Stimulated activated CD8-positive, alpha-beta memory T cell treated with anti-CD3 and anti-CD28 coated beads, Interleukin-15, amount 100 ng/mL, for 1 hour (primary cell): ENCODE measurements around the gene KCNIP2.

Experiments
- DNase-seq: peaks from one replicate; pipeline ENCODE4 v3.0.0-alpha.2; 2020; ENCODE audit warnings: low read depth

The KCNIP2 gene

GRCh38 chr10:101843032-101844021 lies at the start of gene KCNIP2:
TSS of gene KCNIP2 (minus strand) at chr10:101843800. CDS start at chr10:101843568, 232 bp downstream.
- no peak for DNase-seq

GRCh38 chr10:101892782-101893391 lies 49.3 kb upstream of the KCNIP2 start:
- no peak for DNase-seq

DNA sequence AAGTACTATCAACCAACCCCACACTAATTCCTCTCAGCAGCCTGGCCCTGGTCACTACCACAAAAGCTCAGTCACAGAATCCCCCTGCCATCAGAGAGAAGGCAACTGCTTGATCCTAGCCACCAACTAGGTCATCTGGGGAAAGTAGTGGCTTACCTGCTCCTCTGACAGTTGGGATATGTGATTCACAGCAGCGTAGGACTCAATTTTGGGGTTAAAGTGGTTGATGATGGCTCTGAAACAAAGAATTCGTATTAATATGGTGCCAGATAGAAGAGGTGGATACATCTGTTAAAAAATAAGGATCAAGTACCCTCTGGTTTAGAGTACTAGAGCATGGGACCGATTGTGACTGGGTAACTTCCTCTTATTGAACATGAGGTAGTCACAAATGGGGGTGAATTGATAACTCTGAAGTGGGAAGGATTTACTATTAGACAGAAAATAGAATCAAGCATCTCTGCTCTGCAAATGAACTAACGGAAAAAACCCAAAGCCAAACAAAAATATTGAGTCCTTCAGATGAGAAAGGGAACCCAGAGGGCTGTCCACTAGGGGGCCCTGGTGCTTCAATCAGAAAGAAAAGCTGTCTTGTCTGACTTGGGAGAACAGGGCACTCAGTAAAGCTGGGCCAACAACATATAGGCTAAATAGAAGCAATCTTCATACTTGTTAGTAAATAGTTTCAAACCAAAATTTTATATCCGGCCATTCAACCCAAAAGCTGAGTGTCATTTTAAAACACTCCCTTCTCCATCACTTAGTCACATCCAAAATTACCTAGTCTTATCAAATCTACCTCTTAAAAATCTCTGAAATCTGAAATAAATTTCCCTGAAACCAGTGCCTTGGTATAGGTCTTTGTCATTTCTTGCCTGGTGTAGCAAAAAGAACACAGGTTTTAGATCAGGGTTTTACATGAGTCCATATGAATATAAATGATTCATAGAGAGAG lies 45.9 kb upstream of the KCNIP2 start:
- peak; percentile 50 for DNase-seq

GRCh38 chr10:101888251-101888949 lies 44.8 kb upstream of the KCNIP2 start:
- no peak for DNase-seq

GRCh38 chr10:101887775-101888174 lies 44.2 kb upstream of the KCNIP2 start:
- no peak for DNase-seq

GRCh38 chr10:101886521-101887312 lies 43.1 kb upstream of the KCNIP2 start:
- no peak for DNase-seq

- DNase-seq: no peak
These were observed 37.6 kb upstream of the KCNIP2 start for GRCh38 chr10:101881036-101881774.

DNA sequence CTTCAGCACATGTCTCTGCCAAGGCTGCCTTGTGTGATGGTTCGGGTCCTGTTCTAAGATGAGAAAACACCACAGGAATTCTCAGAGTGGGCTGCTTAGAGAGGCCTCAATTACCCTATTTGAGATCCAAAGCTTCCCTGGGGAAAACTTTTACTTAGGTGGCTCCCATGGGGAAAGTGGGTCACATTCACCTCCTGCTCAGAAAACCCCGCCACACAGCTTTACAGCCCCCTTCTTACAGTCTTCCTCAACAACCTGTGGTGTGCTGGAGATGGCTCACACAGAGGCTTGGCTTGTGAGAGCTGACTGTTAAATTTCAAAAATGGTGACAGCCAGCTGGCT lies 36.6 kb upstream of the KCNIP2 start:
- DNase-seq: no peak

DNA sequence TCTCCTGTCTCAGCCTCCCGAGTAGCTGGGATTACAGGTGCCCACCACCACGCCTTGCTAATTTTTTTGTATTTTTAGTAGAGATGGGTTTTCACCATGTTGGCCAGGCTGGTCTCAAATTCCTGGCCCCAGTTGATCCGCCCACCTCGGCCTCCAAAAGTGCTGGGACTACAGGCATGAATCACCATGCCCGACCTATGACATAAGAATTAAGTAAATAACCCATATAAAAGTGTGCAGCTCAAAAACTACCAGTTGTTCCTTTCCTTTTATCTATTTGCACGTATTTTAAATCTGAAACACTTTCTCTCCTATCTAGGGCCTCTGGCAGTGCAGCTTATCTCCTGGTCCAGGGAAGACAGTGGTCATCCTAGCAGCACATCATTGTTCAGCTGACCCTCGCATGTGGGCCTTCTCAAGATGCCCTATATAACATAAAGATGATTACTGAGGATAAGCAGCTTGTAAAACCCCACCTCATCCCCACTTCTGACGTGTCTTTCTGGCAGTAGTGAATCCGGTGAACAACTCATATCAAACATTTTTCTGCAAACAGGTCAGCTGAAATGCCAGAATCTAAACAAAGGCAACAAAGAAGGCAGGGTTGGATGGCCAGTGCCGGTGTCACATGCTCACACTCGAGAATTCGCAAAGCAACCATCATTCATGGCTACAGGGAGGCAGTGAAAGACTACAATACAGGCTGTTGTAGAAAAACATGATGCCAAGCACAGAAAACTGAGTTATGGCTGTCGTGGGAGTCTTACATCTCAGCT lies 36.0 kb upstream of the KCNIP2 start:
- DNase-seq: no peak

- DNase-seq: no peak
These were observed 35.3 kb upstream of the KCNIP2 start for GRCh38 chr10:101878869-101879268.

DNA sequence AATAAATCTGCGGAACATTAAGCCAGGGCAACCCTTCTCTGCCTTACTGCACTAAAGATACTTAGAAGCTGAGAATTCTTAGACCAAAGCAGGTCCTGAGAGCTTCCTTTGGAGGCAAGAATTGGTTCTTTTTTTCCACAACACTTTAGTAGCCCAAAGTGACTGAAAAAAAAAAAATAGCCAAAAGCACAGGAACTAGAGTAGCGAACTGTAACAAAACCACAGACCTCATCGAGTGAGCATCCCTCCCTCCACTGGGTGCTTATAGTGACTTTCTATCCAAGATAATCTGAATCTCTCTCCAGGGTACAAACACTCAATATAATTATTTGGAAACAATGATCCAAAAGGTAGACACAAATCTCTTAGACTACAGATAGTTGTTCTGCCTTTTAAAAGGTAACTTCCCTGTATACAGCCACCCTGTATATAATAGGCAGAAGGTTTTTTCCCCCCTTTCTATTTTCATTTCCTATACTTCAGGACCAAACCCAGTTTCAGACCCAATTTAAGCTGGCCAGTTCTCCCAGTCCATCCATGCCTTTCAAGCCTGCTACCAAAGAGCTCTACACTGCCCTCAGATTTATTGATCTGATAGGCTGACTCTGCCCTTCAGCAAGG lies 31.6 kb upstream of the KCNIP2 start:
- DNase-seq: no peak

DNA sequence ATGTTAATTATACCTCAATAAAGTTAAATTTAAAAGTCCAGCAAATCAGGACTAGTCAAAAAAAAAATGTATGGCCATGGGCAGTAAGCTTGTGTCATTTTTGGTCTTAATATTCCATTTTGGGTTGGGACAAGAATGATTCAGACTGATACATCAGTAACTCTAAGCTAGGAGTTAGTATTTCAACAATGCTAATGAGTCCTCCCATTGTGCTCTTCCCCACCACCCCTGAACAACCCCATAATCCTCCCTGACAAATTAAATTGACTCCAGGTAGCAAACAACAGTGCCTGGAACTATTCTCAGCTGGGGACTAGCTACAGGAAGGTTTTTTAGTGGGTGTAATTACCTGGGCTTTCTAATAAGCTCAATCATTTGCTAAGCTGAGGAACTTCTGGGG lies 30.7 kb upstream of the KCNIP2 start:
- DNase-seq: no peak

DNA sequence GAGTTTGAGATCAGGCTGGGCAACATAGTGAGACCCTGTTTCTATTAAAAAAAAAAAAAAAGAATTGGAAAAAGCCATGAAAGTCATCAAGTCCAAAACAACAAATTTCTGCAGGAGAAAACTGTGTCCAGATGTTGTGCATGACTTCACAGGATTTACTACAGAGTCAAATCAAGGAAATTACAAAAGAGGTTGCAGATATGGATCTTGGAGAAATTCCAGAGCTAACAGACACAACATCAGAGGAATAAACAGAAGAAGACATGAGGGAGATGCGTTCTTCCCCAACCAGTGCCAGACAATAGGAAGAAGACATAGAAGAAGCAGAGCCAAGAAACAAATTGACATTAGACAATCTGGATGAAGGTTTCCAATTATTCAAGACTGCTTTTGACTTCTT lies 24.3 kb upstream of the KCNIP2 start:
- no peak for DNase-seq

DNA sequence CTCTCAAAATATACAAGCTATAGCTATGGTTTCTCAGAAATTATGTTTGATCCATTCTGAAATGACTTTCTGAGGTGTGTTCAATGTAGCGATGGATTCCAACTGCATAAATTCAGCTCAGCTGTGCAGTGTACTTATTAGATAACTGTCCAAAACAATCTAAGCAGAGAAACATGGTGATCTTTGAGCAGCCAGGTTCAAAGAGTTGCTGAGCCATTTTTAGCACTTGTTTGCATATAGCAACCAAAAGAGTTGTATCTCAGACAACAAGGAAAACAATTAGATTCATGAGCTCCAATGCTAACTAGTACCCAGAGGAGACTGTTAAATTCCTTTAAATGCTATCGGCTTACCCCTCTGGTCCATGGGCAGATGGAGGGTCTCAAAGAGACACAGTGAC lies 15.9 kb upstream of the KCNIP2 start:
- DNase-seq: no peak

- no peak for DNase-seq
These were observed 15.3 kb upstream of the KCNIP2 start for GRCh38 chr10:101858723-101859500.

GRCh38 chr10:101857802-101858476 lies 14.3 kb upstream of the KCNIP2 start:
- no peak for DNase-seq

GRCh38 chr10:101856626-101857025 lies 13.0 kb upstream of the KCNIP2 start:
- no peak for DNase-seq
